Lung microvascular endothelial cell (primary cell): ENCODE results near the gene MEAF6. TPM values are rescaled to one million over a fixed set of nuclear protein-coding genes. Genes with fewer than 3 reads are reported as not detected.

Experiments
- DNase-seq, 2 donors: peaks; one replicate each; pipeline versions ENCODE4 v3.0.0 to v3.0.0-alpha.2; 2010; ENCODE audit warnings: low read depth in 2 of 2
- total RNA-seq: library from RNA; depleted of rRNA; stranded (reverse); fragments of >200 nt; gene quantifications from 2 replicates; pipeline ENCODE4 v1.2.1, GENCODE V29; 2014

The MEAF6 gene
- total RNA-seq, 1 donor from 2014 or later: 41.3 TPM

- DNase-seq: peak; percentile 47 to 50
Measured at GRCh38 chr1:37474697-37475379, 39.7 kb downstream of the MEAF6 start.

GRCh38 chr1:37474046-37474696 is 40.4 kb downstream of the MEAF6 start, which contains the start of gene ZC3H12A:
TSS of gene ZC3H12A (plus strand) at chr1:37474580. CDS start at chr1:37475497, 917 bp downstream.
- DNase-seq: peak; percentile 91 to 92

- peak; percentile 47 to 54 for DNase-seq
Measured at GRCh38 chr1:37473431-37474045, 41.0 kb downstream of the MEAF6 start.

DNA sequence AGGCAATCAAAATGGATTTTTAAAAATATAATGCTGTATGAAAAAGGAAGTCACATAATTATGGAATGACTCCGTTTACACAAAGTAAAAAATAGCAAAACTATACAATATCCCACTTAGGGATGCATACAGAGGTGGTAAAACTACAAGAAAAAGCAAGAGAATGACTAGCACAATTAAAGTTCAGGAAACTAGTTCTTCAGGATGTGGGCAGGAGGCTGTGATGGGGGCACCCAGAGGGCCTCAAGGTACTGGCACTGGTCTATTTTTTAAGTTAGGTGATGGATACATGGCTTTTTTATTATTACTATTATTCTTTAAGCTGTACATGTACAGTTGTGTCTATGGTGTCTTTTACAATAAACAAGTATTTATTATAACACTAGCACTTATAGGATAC is 41.6 kb downstream of the MEAF6 start:
- no peak for DNase-seq

DNA sequence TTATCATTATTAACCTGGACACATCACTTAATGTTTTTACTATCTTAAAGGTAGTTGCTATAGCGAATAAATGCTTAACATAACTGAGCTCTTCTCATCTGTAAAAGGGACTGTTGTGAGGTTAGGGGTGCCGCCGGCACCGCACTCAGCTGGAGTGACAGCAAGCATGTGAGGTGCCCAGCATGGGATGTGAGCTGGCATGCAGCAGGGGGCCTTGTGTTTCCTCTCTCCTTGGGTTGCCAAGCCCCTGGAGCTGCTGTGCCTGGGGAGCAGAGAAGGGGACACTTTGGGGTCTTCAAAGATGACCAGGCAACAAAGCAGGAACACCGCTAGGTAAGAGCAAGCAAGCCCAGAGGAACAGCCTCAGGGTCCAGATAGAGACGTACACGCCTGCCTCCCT is 42.3 kb downstream of the MEAF6 start:
- no peak for DNase-seq

GRCh38 chr1:37471345-37472231 is 43.0 kb downstream of the MEAF6 start:
- DNase-seq: peak; percentile 48 to 92

DNA sequence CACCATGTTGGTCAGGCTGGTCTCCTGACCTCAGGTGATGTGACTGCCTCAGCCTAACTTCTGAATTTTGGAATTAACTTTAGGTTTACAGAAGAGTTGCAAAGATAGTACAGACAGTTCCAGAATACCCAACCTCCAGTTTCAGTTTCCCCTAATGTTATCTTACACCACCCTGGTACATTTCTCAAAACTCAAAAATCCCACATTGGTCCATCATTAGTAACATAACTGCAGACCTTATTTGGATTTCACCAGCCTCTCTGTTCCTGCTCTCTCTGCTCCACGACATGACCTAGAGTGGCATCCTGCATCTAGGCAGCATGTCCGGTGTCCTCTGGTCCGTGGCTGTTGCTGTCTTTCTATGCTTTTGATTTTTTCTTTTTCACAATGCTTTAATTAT is 45.2 kb downstream of the MEAF6 start:
- no peak for DNase-seq

- no peak for DNase-seq
Measured at GRCh38 chr1:37468037-37468436, 46.5 kb downstream of the MEAF6 start.

DNA sequence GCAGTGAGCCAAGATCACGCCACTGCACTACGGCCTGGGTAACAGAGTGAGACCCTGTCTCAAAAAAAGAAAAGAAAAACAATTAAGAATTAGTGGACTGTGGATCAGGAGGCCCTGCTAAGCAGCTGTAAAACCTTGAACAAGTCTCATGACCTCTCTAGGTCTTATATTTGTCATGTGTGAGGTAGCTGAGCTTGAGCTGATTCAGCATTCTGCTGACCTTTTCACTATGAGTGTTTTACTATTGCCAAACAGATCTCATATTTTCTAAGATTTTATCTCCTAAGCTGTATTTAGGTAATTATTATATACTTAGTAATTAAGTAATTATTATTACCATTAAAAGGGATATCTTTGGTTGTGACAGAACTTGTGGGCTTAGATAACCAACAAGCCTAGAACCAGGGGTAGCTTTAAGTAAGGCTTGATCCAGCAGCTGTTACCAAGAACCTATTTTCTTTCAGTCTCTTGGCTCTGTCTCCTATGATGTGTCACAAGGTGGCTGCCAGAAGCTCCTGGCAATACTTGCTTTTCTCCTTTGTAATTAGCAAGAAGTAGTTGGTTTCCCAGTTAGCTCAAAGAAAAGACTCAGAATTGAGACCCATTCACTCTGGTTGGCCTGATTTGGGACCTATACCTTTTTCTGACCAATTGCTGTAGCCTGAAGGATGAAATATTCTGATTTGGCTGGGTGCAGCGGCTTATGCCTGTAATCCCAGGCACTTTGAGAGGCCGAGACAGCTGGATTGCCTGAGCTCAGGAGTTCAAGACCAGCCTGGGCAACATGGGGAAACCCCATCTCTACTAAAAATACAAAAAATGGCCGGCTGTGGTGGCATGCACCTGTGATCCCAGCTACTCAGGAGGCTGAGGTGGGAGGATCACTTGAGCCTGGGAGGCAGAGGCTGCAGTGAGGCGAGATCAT is 48.7 kb downstream of the MEAF6 start:
- no peak for DNase-seq

- no peak for DNase-seq
Measured at GRCh38 chr1:37464443-37464842, 50.1 kb downstream of the MEAF6 start.

- peak in 1 of 2 donors; percentile 81 for DNase-seq
Measured at GRCh38 chr1:37461698-37462436, 52.7 kb downstream of the MEAF6 start.

DNA sequence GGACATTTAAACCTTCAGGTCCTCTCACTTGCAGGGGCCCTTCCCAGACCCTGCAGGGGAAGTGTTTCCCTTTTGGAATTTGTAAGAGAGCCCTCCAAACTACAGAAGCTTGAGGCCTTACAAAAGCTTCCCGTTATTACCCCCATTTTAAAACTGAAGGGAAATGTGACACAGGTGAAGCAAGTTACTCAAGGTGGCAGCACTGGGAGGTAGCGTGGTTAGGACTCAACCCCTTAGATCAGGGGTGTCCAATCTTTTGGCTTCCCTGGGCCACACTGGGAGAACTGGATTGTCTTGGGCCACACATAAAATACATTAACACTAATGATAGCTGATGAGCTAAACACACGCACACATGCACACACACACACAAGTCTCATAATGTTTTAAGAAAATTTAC is 56.0 kb downstream of the MEAF6 start:
- no peak for DNase-seq

- DNase-seq: no peak
Measured at GRCh38 chr1:37456614-37457013, 58.0 kb downstream of the MEAF6 start.

- no peak for DNase-seq
Measured at GRCh38 chr1:37455516-37455915, 59.0 kb downstream of the MEAF6 start.

DNA sequence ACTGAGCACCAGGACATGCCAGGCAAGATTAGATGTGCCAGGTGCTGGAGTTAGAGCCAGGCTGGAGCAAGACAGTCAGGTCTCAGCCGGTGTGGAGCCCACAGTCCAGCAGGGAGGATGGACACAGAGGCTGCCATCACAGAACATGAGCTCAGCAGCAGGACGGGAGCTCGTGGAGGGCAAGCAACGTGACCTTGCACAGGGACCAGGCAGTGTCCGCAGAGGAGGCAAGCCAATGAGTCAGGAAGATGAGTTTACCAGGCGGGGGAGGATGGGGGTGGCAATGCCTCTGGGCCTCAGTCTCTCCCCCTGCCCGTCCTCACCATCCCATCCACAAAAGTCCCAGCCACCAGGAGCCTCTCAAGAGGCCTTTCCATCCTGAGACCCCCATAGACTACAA is 60.9 kb downstream of the MEAF6 start:
- DNase-seq: no peak

- no peak for DNase-seq
Measured at GRCh38 chr1:37452416-37452815, 62.1 kb downstream of the MEAF6 start.

DNA sequence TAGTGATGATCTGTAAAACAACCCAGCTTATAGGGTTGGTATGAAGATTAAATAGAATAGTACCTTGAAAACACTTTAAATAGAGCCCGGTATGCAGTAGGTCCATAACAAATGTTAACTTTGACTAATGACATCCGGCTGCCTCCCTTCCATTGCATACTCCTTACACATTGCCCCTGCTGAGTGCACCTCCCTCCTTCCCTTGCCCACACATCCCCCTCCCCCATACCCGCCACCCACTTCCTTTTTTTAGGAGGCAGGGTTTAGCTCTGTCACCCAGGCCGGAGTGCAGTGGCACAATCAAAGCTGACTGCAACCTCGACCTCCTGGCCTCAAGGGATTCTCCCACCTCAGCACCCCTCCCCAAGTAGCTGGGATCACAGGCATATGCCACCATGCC is 64.6 kb downstream of the MEAF6 start:
- DNase-seq: no peak

GRCh38 chr1:37448691-37449417 is 65.7 kb downstream of the MEAF6 start:
- DNase-seq: no peak

DNA sequence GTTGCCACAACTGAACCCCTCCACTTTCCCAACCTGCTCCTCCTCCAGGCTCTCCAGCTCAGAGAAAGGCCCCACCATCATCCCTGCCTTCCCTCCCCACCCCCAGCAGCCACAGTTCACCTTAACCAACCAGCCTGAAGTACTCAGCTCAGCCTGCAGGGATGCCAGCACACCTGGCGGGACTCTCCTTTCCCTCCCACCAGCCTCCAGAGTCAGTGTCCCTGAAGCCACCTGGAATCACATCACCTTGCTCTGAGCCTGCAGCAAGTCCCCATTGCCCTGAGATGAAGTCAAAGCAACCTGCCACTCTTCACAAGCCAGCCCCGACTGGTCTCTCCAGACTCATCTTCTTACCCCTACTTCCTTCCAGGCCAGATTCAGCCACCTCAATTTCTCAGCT is 66.4 kb downstream of the MEAF6 start:
- DNase-seq: no peak
